GM21619 (cell line): ENCODE data around the gene ACTR3C.
"Not testable (repeated sequence)": the region's sequence is repeated elsewhere in the genome, so short reads cannot be mapped to it uniquely, and the experiment has no call there.

ENCODE experiments used
- ATAC-seq: cut with Tn5 transposase; IDR thresholded peaks from one replicate; pipeline ENCODE4 v1.9.1; 2021; ENCODE audit not compliant: unreplicated experiment

The ACTR3C gene

GRCh38 chr7:150336746-150337145 is 13.4 kb upstream of the ACTR3C start:
- no peak for ATAC-seq

- no peak for ATAC-seq
Measured at GRCh38 chr7:150335774-150336112, 12.4 kb upstream of the ACTR3C start.

GRCh38 chr7:150335108-150335773 is 11.9 kb upstream of the ACTR3C start:
- ATAC-seq, result no peak

GRCh38 chr7:150334108-150334507 is 10.8 kb upstream of the ACTR3C start:
- no peak for ATAC-seq

- ATAC-seq, result no peak
Measured at GRCh38 chr7:150333659-150334058, 10.3 kb upstream of the ACTR3C start.

GRCh38 chr7:150332852-150333635 is 9.7 kb upstream of the ACTR3C start:
- ATAC-seq, result no peak

- ATAC-seq, result no peak
Measured at GRCh38 chr7:150330211-150330885, 7.0 kb upstream of the ACTR3C start.

GRCh38 chr7:150329331-150330120 is 6.2 kb upstream of the ACTR3C start:
- no peak for ATAC-seq

GRCh38 chr7:150327308-150327707 is 4.0 kb upstream of the ACTR3C start:
- no peak for ATAC-seq

GRCh38 chr7:150326657-150327268 is 3.4 kb upstream of the ACTR3C start:
- ATAC-seq, result no peak

GRCh38 chr7:150325901-150326300 is 2.6 kb upstream of the ACTR3C start:
- ATAC-seq, result no peak

GRCh38 chr7:150325110-150325611 is 1.8 kb upstream of the ACTR3C start:
- no peak for ATAC-seq

GRCh38 chr7:150324373-150324961 is 1.1 kb upstream of the ACTR3C start:
- ATAC-seq, result no peak

- ATAC-seq, result no peak
Measured at GRCh38 chr7:150323682-150324372, 482 bp upstream of the ACTR3C start.

GRCh38 chr7:150322114-150322832 is 1.1 kb downstream of the ACTR3C start:
- peak; percentile 23 for ATAC-seq

- no peak for ATAC-seq
Measured at GRCh38 chr7:150321788-150322113, 1.6 kb downstream of the ACTR3C start.

GRCh38 chr7:150317748-150318444 is 5.4 kb downstream of the ACTR3C start:
- ATAC-seq, result no peak

- ATAC-seq, result not testable (repeated sequence)
Measured at GRCh38 chr7:150316987-150317386, 6.4 kb downstream of the ACTR3C start.
